BE2C (cell line): ENCODE measurements around the gene BLTP2.
"Not testable (repeated sequence)": the region's sequence is repeated elsewhere in the genome, so short reads cannot be mapped to it uniquely, and the experiment has no call there.

ENCODE experiments used
- DNase-seq: peaks from one replicate; pipeline ENCODE4 v3.0.0-alpha.2; 2020
- H3K27me3 ChIP-seq: fragments of 250-450 bp; sonication (Bioruptor Pico); 2 replicates; pipeline ENCODE4 v1.5.1; 2020; ENCODE audit warnings: mild to moderate bottlenecking
- H3K36me3 ChIP-seq: fragments of 250-450 bp; sonication (Bioruptor Pico); 2 replicates; pipeline ENCODE4 v1.5.1; 2020; ENCODE audit warnings: mild to moderate bottlenecking
- H3K4me1 ChIP-seq: fragments of 250-450 bp; sonication (Bioruptor Pico); 2 replicates; pipeline ENCODE4 v1.5.1; 2020
- H3K4me3 ChIP-seq: 2 replicates; pipeline ENCODE4 v1.5.1; 2011; ENCODE audit warnings: low read depth, low read length
- H3K9me3 ChIP-seq: fragments of 250-450 bp; sonication (Bioruptor Pico); 2 replicates; pipeline ENCODE4 v1.5.1; 2020
- TF ChIP-seq, protein P1 (sequence below): IDR thresholded peaks from 2 replicates; pipeline ENCODE4 v1.5.1; 2012; ENCODE audit warnings: mild to moderate bottlenecking, low read depth, low read length

The BLTP2 gene

GRCh38 chr17:28612936-28613872 is 31.8 kb downstream of the BLTP2 start:
- DNase-seq: peak; percentile 45
- Histone ChIP-seq H3K27me3 (no peaks in the 10 kb centered on the region), H3K36me3 (peaks cover 13% of the 10 kb centered on the region), H3K9me3 (no peaks in the 10 kb centered on the region), H3K4me3 (no peak overlapping the region), H3K4me1 (no peaks in the 10 kb centered on the region)
- TF ChIP-seq, protein P1, sequence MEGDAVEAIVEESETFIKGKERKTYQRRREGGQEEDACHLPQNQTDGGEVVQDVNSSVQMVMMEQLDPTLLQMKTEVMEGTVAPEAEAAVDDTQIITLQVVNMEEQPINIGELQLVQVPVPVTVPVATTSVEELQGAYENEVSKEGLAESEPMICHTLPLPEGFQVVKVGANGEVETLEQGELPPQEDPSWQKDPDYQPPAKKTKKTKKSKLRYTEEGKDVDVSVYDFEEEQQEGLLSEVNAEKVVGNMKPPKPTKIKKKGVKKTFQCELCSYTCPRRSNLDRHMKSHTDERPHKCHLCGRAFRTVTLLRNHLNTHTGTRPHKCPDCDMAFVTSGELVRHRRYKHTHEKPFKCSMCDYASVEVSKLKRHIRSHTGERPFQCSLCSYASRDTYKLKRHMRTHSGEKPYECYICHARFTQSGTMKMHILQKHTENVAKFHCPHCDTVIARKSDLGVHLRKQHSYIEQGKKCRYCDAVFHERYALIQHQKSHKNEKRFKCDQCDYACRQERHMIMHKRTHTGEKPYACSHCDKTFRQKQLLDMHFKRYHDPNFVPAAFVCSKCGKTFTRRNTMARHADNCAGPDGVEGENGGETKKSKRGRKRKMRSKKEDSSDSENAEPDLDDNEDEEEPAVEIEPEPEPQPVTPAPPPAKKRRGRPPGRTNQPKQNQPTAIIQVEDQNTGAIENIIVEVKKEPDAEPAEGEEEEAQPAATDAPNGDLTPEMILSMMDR: peak; percentile 67

DNA sequence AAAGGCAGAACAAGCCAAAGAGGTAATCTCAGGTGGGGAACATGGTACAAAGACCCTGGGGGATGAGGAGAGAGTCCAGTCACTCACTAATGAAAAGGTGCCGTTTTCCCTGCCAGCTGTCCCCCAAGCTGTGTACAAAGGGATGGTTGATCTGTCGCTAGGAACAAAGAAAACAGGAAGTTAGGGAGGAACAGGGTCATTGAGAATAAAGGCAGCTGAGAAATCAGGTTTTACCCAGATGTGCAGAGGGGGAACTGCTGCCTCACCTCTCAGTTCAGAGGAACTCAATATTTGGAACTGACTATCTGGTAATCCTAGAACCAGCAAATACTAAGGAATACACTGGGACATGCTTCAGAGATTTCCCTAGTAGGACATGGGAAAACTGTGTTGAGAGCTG is 32.4 kb downstream of the BLTP2 start:
- DNase-seq: no peak
- no peak overlapping the region for H3K4me3 ChIP-seq
- H3K27me3 ChIP-seq: no peaks in the 10 kb centered on the region
- no peaks in the 10 kb centered on the region for H3K9me3 ChIP-seq
- H3K36me3 ChIP-seq: peaks cover 13% of the 10 kb centered on the region
- TF ChIP-seq, protein P1: no peak
- H3K4me1 ChIP-seq: no peaks in the 10 kb centered on the region

- no peaks in the 10 kb centered on the region for H3K9me3 ChIP-seq
- H3K36me3 ChIP-seq: no peaks in the 10 kb centered on the region
- DNase-seq: no peak
- TF ChIP-seq, protein P1: no peak
- H3K4me3 ChIP-seq: no peak overlapping the region
- no peaks in the 10 kb centered on the region for H3K27me3 ChIP-seq
- H3K4me1 ChIP-seq: no peaks in the 10 kb centered on the region
Measured at GRCh38 chr17:28610376-28610775, 34.6 kb downstream of the BLTP2 start.

DNA sequence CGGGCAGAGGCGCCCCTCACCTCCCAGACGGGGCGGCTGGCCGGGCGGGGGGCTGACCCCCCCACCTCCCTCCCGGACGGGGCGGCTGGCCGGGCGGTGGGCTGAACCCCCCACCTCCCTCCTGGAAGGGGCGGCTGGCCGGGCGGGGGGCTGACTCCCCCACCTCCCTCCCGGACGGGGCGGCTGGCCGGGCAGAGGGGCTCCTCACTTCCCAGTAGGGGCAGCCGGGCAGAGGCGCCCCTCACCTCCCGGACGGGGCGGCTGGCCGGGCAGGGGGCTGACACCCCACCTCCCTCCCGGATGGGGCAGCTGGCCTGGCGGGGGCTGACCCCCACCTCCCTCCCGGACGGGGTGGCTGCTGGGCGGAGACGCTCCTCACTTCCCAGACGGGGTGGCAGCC is 40.9 kb downstream of the BLTP2 start:
- H3K9me3 ChIP-seq, H3K36me3 ChIP-seq, H3K4me3 ChIP-seq, DNase-seq, H3K27me3 ChIP-seq, H3K4me1 ChIP-seq: not testable (repeated sequence)

DNA sequence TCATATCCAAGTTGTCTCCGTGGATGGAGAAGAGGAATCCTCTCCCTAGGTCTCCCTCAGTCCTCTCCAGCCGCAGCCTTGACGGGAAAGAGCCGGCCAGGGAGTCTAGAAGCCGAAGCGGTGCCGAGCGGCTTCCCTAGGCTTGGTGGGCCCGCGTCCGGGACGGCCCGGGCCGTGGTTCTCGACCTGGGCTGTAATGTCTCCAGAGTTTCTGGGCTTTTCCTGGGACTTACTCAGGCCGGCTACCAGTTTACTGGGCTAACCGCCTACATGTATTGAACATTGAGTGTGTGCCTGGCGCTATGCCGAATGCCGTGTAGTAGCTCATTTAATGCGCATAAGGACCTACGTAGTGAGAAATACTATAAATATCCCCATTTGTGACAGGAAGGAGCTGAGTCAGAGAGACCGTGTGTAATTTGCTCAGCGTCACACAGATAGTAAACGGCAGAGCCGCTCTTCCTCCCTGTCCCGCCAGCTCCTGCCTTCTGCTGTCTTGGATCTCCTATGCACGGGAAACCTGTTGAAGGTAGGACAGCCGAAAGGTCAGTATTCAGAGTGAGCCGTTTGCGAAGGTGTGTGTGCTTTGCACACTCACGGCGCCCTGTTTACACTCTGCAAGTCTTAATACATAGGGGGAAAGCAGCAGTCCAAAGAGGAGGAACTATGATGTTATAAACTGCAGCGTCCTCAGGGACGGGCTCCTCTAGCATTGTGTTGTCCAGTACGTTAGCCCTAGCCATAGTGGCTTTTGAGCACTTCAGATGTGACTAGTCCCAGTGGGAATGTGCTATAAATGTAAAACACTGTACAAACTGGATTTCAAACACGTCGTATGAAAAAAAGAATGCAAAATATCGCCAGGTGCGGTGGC is 45.4 kb downstream of the BLTP2 start:
- Histone ChIP-seq H3K4me3 (peak overlapping the region; percentile 78), H3K36me3 (no peaks in the 10 kb centered on the region), H3K27me3 (no peaks in the 10 kb centered on the region), H3K9me3 (no peaks in the 10 kb centered on the region), H3K4me1 (no peaks in the 10 kb centered on the region)
- peak; percentile 28 for DNase-seq
- TF ChIP-seq, protein P1: no peak

- peak; percentile 87 for DNase-seq
- peak within 1 kb of the TSS; percentile 78 for H3K4me3 ChIP-seq
- TF ChIP-seq, protein P1: no peak
- H3K9me3 ChIP-seq: no peaks in the 10 kb centered on the region
- no peaks in the 10 kb centered on the region for H3K27me3 ChIP-seq
- H3K4me1 ChIP-seq: no peaks in the 10 kb centered on the region
- H3K36me3 ChIP-seq: no peaks in the 10 kb centered on the region
Measured at GRCh38 chr17:28598799-28599310, 46.1 kb downstream of the BLTP2 start, which contains the start of gene SPAG5. TSS of gene SPAG5 (minus strand) at chr17:28599025. CDS start at chr17:28598946, 79 bp downstream.
